Measurements from ENCODE around the gene CWC15.
"Not testable (repeated sequence)": the region's sequence is repeated elsewhere in the genome, so short reads cannot be mapped to it uniquely, and the experiment has no call there.

DNA sequence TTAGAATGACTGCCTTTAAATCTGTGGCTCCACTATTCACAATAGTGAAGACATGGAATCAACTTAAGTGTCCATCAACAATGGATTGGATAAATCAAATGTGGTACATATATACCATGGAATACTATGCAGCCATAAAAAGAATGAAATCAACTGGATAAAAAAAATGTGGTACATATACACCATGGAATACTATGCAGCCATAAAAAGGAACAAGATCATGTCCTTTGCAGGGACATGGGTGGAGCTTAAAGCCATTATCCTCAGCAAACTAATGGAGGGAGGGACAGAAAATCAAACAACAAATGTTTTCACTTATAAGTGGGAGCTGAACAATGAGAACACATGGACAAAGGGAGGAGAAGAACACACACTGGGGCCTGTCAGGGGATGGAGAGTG lies 41.3 kb downstream of the CWC15 start:
- TF ChIP-seq, protein P1, sequence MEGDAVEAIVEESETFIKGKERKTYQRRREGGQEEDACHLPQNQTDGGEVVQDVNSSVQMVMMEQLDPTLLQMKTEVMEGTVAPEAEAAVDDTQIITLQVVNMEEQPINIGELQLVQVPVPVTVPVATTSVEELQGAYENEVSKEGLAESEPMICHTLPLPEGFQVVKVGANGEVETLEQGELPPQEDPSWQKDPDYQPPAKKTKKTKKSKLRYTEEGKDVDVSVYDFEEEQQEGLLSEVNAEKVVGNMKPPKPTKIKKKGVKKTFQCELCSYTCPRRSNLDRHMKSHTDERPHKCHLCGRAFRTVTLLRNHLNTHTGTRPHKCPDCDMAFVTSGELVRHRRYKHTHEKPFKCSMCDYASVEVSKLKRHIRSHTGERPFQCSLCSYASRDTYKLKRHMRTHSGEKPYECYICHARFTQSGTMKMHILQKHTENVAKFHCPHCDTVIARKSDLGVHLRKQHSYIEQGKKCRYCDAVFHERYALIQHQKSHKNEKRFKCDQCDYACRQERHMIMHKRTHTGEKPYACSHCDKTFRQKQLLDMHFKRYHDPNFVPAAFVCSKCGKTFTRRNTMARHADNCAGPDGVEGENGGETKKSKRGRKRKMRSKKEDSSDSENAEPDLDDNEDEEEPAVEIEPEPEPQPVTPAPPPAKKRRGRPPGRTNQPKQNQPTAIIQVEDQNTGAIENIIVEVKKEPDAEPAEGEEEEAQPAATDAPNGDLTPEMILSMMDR (IDR thresholded peaks at IDR 0.05), result not testable (repeated sequence)
- TF ChIP-seq POLR2A (IDR thresholded peaks at IDR 0.05; ENCODE audit: low read depth); POLR2AphosphoS5 (IDR thresholded peaks at IDR 0.05): not testable (repeated sequence)
